PFSK-1 (cell line): ENCODE measurements around the gene ZNF723.

Experiments used
- FOXP2 ChIP-seq: optimal IDR thresholded peaks from 2 replicates; pipeline ENCODE3; 2011; ENCODE audit warnings: borderline replicate concordance, control low read depth, inconsistent platforms; ENCODE audit not compliant: insufficient read depth; ENCODE audit errors: extremely low read length, extremely low read depth
- POLR2AphosphoS5 ChIP-seq: IDR thresholded peaks from 2 replicates; pipeline ENCODE4 v1.6.1; 2012; ENCODE audit warnings: low read depth, mild to moderate bottlenecking, control low read depth, low read length, moderate library complexity
- REST ChIP-seq, 2 experiments: IDR thresholded peaks; 2 replicates each; pipeline versions ENCODE4 v1.6.1 to v1.8.0; 2011 to 2012; ENCODE audit warnings: low read depth in 2 of 2, low read length in 2 of 2, control low read depth in 1 of 2, inconsistent platforms in 1 of 2, mild to moderate bottlenecking in 1 of 2, moderate library complexity in 1 of 2; ENCODE audit not compliant: insufficient read depth in 1 of 2
- SIN3A ChIP-seq: IDR thresholded peaks from 2 replicates; pipeline ENCODE4 v1.6.1; 2012; ENCODE audit warnings: mild to moderate bottlenecking, low read length, moderate library complexity, borderline replicate concordance; ENCODE audit not compliant: insufficient read depth
- TAF1 ChIP-seq: IDR thresholded peaks from 2 replicates; pipeline ENCODE4 v1.6.1; 2012; ENCODE audit warnings: low read length, control low read depth, borderline replicate concordance; ENCODE audit not compliant: insufficient read depth

The ZNF723 gene

GRCh38 chr19:22901431-22902130 is 69.5 kb downstream of the ZNF723 start:
- TF ChIP-seq FOXP2 (no peak), POLR2AphosphoS5 (no peak), SIN3A (no peak), REST (IDR thresholded peaks at IDR 0.05; ENCODE audit: insufficient read depth in 1 of 2, low read depth in 2 of 2, low read length in 2 of 2) (no peak), TAF1 (no peak)
